CD4-positive, alpha-beta memory T cell (primary cell): ENCODE data around the gene RABGAP1L. TPM values are rescaled to one million over a fixed set of nuclear protein-coding genes. Genes with fewer than 3 reads are reported as not detected.

ENCODE experiments used
- CTCF ChIA-PET: fragments of 350-600 bp; sonication (Branson Sonifier 250); formaldehyde crosslinking; loops from one replicate; lab custom pipeline; 2021; ENCODE audit warnings: inconsistent platforms; ENCODE audit not compliant: partially characterized antibody; lab: Charles Lee
- POLR2A ChIA-PET: fragments of 350-600 bp; sonication (Branson Sonifier 250); formaldehyde crosslinking; loops from one replicate; lab custom pipeline; 2021; ENCODE audit not compliant: partially characterized antibody; lab: Charles Lee
- DNase-seq, 5 donors: peaks; one replicate each; pipeline versions ENCODE4 v3.0.0 to v3.0.0-alpha.2; 2020 to 2022; ENCODE audit warnings: mixed read lengths in 1 of 5
- H3K27ac ChIP-seq: one replicate; pipeline ENCODE4 v1.7.0; 2013; ENCODE audit warnings: low read depth, low read length
- H3K27me3 ChIP-seq: 2 replicates; pipeline ENCODE4 v1.7.0; 2013; ENCODE audit warnings: mild to moderate bottlenecking, low read length, moderate library complexity; ENCODE audit not compliant: insufficient read depth
- H3K36me3 ChIP-seq: 2 replicates; pipeline ENCODE4 v1.7.0; 2013; ENCODE audit warnings: mild to moderate bottlenecking, low read length, moderate library complexity; ENCODE audit not compliant: insufficient read depth
- H3K4me1 ChIP-seq: 2 replicates; pipeline ENCODE4 v1.7.0; 2013; ENCODE audit warnings: mild to moderate bottlenecking, low read length, moderate library complexity; ENCODE audit not compliant: insufficient read depth
- H3K4me3 ChIP-seq, 2 donors: one replicate each; pipeline ENCODE4 v1.7.0; 2013; ENCODE audit warnings: low read length in 2 of 2, mild to moderate bottlenecking in 1 of 2
- H3K9me3 ChIP-seq, 2 donors: one replicate each; pipeline ENCODE4 v1.7.0; 2013; ENCODE audit warnings: low read length in 2 of 2, control low read depth in 1 of 2; ENCODE audit not compliant: control insufficient read depth in 1 of 2
- H3K27ac Mint-ChIP-seq, 7 donors: one replicate each; pipeline ENCODE4 v1.8.0; 2020 to 2021; ENCODE audit warnings: mixed read lengths in 7 of 7, mild to moderate bottlenecking in 6 of 7, inconsistent platforms in 3 of 7, moderate library complexity in 3 of 7
- H3K27me3 Mint-ChIP-seq, 2 donors: one replicate each; pipeline ENCODE4 v1.8.0; 2020 to 2021; ENCODE audit warnings: mixed read lengths in 2 of 2
- H3K36me3 Mint-ChIP-seq, 2 donors: one replicate each; pipeline ENCODE4 v1.8.0; 2020 to 2021; ENCODE audit warnings: mixed read lengths in 2 of 2, inconsistent platforms in 1 of 2, mild to moderate bottlenecking in 1 of 2
- H3K4me1 Mint-ChIP-seq, 4 donors: one replicate each; pipeline ENCODE4 v1.8.0; 2020 to 2021; ENCODE audit warnings: mixed read lengths in 4 of 4, mild to moderate bottlenecking in 1 of 4
- H3K4me3 Mint-ChIP-seq, 8 donors: one replicate each; pipeline ENCODE4 v1.8.0; 2020 to 2021; ENCODE audit warnings: mixed read lengths in 8 of 8, mild to moderate bottlenecking in 7 of 8, moderate library complexity in 6 of 8, inconsistent platforms in 3 of 8
- H3K9me3 Mint-ChIP-seq, 8 donors: one replicate each; pipeline ENCODE4 v1.8.0; 2020 to 2021; ENCODE audit warnings: mixed read lengths in 8 of 8, mild to moderate bottlenecking in 5 of 8, inconsistent platforms in 3 of 8, moderate library complexity in 1 of 8
- intact Hi-C: fragments of 100-400 bp; cut with micrococcal nuclease; formaldehyde crosslinking; loops from one replicate; pipeline ENCODE4 v1.15.1; 2023
- polyA plus RNA-seq, 2 donors: library from polyadenylated mRNA; unstranded; fragments of 300-500 nt; fragmentation: Illumina TruSeq; gene quantifications; one replicate each; pipeline ENCODE4 v1.2.3, GENCODE V29; 2021
- total RNA-seq, 2 experiments: library from RNA; stranded (reverse); gene quantifications; one replicate each; pipeline ENCODE4 v1.2.3, GENCODE V29; 2021

RABGAP1L gene
- total and polyA plus RNA-seq, 4 experiments from 2014 or later, result 75.7 to 114 (median 96.8) TPM

DNA sequence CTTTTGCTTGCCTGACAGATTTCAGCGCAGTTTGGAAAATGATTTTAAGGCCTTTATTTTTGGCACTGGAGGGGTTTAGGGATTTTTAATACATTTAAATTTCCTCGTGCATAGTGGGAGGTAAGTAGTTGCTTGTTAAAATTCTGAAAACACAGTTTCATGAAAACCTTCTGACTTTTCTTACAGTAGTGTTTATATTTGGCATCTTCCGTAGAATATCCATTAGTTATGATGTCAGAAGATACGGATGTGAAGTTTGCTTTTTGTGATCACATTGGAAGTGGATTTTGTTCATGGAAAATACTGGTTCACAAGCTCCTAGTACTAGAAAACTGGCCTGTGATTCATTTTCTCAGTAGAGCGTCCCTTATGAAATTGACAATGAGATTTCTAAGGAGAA, 1.3 kb downstream of the RABGAP1L start:
- Mint-ChIP-seq H3K4me1 (peaks cover 45 to 76% (median 61%) of the 10 kb centered on the region in 4 donors), H3K27me3 (no peaks in the 10 kb centered on the region), H3K36me3 (peaks cover 4 to 10% of the 10 kb centered on the region in 2 donors), H3K9me3 (no peaks in the 10 kb centered on the region), H3K4me3 (peak overlapping the region; percentile 94 to 99 (median 97)), H3K27ac (peak overlapping the region; percentile 30 to 94 (median 91))
- Histone ChIP-seq H3K27ac (peak overlapping the region; percentile 92), H3K27me3 (no peaks in the 10 kb centered on the region), H3K4me1 (peaks cover 59% of the 10 kb centered on the region), H3K9me3 (no peaks in the 10 kb centered on the region), H3K4me3 (peak overlapping the region; percentile 80 to 95), H3K36me3 (no peaks in the 10 kb centered on the region)
- ChIA-PET CTCF (no interaction called here), POLR2A (interaction anchor here (1.0 to 2.3 kb wide), 5 partner anchors 9 to 138 kb away, joined by 3 to 10 read pairs (median 5); partner anchors contain the start of gene RC3H1)
- intact Hi-C loops, result no loop called here
- DNase-seq, result no peak

DNA sequence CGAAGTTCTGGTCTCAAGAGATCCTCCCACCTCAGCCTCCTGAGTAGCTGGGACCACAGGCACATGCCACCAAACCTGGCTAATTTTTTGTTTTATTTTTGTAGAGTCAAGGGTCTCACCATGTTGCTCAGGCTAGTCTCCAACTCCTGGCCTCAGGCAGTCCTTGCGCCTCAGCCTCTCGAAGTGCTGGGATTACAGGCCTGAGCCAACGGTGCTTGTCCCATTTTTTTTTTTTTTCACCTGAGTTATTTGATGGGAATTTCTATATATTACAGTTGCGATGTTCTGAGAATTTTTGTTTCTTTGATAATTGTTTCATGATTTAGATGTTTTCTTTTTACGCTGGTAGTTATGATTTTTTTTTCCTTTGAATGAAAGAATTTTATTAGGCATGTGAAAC, 2.5 kb downstream of the RABGAP1L start:
- peaks cover 56 to 82% (median 69%) of the 10 kb centered on the region in 4 donors for H3K4me1 Mint-ChIP-seq
- no peaks in the 10 kb centered on the region for H3K36me3 ChIP-seq
- DNase-seq, result no peak
- CTCF ChIA-PET, result no interaction called here
- H3K36me3 Mint-ChIP-seq, result peaks cover 5 to 10% of the 10 kb centered on the region in 2 donors
- H3K27ac Mint-ChIP-seq, result peak overlapping the region in 2 of 7 donors; percentile 61 to 70
- peaks cover 69% of the 10 kb centered on the region for H3K4me1 ChIP-seq
- intact Hi-C loops, result no loop called here
- H3K27ac ChIP-seq, result no peak overlapping the region
- H3K4me3 ChIP-seq, result no peak overlapping the region
- H3K9me3 ChIP-seq, result no peaks in the 10 kb centered on the region
- POLR2A ChIA-PET, result interaction anchor here (0.7 to 2.3 kb wide), 4 partner anchors 12 to 648 kb away, joined by 4 to 10 read pairs (median 4); partner anchors contain the start of gene RC3H1
- H3K27me3 Mint-ChIP-seq, result no peaks in the 10 kb centered on the region
- H3K9me3 Mint-ChIP-seq, result no peaks in the 10 kb centered on the region
- no peaks in the 10 kb centered on the region for H3K27me3 ChIP-seq
- peak overlapping the region in 7 of 8 donors; percentile 22 to 74 (median 63) for H3K4me3 Mint-ChIP-seq

DNA sequence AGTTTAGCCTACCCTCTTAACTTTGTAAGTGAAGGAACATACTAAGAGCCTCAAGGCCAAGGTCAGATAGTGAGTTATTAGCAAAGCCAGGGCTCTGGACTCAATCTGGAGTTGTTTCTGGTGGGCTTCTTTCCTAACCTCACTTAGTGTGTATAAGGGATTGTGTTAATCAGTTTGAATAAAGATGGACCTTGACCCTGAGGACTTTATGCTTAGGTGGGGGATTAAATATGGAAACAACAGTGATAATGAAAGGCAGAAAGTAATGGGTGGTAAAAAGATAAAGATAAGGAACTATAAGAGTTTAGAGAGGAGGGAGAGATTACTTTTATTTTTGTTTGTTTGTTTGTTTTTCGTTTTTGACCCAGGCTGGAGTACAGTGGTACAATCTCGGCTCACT, 5.5 kb downstream of the RABGAP1L start:
- Histone ChIP-seq H3K4me1 (peaks cover 61% of the 10 kb centered on the region), H3K27ac (no peak overlapping the region), H3K9me3 (no peaks in the 10 kb centered on the region), H3K27me3 (no peaks in the 10 kb centered on the region), H3K4me3 (no peak overlapping the region), H3K36me3 (no peaks in the 10 kb centered on the region)
- peak overlapping the region in 2 of 8 donors; percentile 13 to 34 for H3K4me3 Mint-ChIP-seq
- H3K27ac Mint-ChIP-seq, result peak overlapping the region in 5 of 7 donors; percentile 6 to 55 (median 35)
- H3K27me3 Mint-ChIP-seq, result no peaks in the 10 kb centered on the region
- peaks cover 6 to 12% of the 10 kb centered on the region in 2 donors for H3K36me3 Mint-ChIP-seq
- ChIA-PET POLR2A (no interaction called here), CTCF (interaction anchor here (0.6 to 2.6 kb wide), 2 partner anchors 40 to 58 kb away, joined by 3 to 7 read pairs; no protein-coding TSS in a partner anchor)
- intact Hi-C loops, result no loop called here
- DNase-seq, result no peak
- peaks cover 53 to 80% (median 66%) of the 10 kb centered on the region in 4 donors for H3K4me1 Mint-ChIP-seq
- H3K9me3 Mint-ChIP-seq, result no peaks in the 10 kb centered on the region

DNA sequence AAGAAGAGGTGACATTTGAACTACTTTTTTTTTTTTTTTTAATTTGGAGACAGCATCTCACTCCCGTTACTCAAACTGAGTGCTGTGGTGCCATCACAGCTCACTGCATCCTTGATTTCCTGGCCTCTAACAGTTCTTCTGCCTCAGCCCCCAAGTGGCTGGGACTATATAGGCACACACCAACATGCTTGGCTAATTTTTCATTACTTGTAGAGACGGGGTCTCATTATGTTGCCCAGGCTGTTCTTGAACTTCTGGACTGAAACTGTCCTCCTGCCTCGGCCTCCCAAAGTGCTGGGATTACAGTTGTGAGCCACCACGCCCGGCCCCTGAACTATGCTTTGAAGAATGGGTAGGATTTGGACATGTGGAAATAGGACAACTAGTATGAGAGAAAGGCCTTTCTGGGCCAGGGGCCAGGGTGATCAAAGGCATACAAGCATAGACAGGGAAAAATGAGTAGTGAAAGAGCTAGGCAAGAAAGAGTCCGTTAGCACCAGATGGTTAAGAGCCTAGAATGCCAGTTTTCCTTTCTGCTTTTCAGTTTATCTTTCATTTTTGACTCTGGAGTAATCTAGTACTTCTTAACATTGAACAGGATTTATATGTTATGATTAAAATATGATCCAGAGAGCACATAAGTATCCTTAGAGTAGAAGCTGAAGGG, 6.3 kb downstream of the RABGAP1L start:
- POLR2A ChIA-PET, result no interaction called here
- no peaks in the 10 kb centered on the region for H3K9me3 Mint-ChIP-seq
- Histone ChIP-seq H3K27me3 (no peaks in the 10 kb centered on the region), H3K4me3 (no peak overlapping the region), H3K9me3 (no peaks in the 10 kb centered on the region), H3K4me1 (peaks cover 56% of the 10 kb centered on the region), H3K27ac (peak overlapping the region; percentile 20), H3K36me3 (no peaks in the 10 kb centered on the region)
- H3K27me3 Mint-ChIP-seq, result no peaks in the 10 kb centered on the region
- peaks cover 2 to 12% of the 10 kb centered on the region in 2 donors for H3K36me3 Mint-ChIP-seq
- no peak for DNase-seq
- peak overlapping the region in 6 of 7 donors; percentile 14 to 79 (median 66) for H3K27ac Mint-ChIP-seq
- intact Hi-C loops, result no loop called here
- CTCF ChIA-PET, result interaction anchor here (2.6 kb wide), 1 partner anchor 39 kb away, joined by 7 read pairs; no protein-coding TSS in a partner anchor
- peak overlapping the region in 5 of 8 donors; percentile 2 to 45 (median 16) for H3K4me3 Mint-ChIP-seq
- peaks cover 52 to 80% (median 64%) of the 10 kb centered on the region in 4 donors for H3K4me1 Mint-ChIP-seq

DNA sequence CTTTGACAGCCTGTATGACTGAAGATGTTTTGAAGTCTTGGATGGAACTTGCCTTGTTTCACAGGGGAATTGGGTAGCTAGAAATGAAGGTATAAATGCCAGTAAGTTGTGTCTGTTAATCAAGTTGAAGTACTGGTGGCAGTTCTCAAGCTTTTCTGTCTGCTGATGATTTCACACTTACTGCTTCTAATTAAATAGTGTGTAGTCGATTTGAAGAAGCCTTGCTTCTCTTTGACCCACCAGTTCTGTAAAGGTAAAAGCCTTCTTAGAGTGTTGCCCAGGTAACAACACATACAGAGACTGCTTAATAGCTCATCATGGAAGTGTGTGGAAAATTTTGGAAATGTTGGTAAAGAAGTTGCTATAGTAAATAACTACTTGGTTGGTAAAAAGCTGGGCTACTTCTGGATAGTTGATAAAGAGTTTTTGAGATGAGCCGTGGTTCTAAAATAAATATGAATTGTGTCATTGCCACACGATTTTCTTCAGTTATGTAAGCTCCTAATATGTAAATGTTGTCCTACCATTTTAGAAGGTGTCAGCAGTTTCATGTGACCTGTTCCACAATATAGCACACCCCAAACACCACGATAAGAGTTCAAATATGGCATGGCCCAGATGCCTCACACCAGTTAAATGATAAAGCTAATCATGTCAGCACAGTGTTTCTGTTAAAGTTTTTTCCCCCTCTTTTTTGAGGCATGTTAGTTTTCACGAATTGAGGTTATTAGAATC, 7.4 kb downstream of the RABGAP1L start:
- Mint-ChIP-seq H3K9me3 (no peaks in the 10 kb centered on the region), H3K36me3 (peaks cover 2 to 12% of the 10 kb centered on the region in 2 donors), H3K27ac (peak overlapping the region in 6 of 7 donors; percentile 7 to 79 (median 20)), H3K4me3 (peak overlapping the region in 5 of 8 donors; percentile 1 to 29 (median 8)), H3K27me3 (no peaks in the 10 kb centered on the region), H3K4me1 (peaks cover 43 to 70% (median 59%) of the 10 kb centered on the region in 4 donors)
- no peaks in the 10 kb centered on the region for H3K36me3 ChIP-seq
- CTCF ChIA-PET, result interaction anchor here (0.9 to 1.2 kb wide), 2 partner anchors 14 to 44 kb away, joined by 3 read pairs; no protein-coding TSS in a partner anchor
- H3K9me3 ChIP-seq, result no peaks in the 10 kb centered on the region
- POLR2A ChIA-PET, result no interaction called here
- peaks cover 47% of the 10 kb centered on the region for H3K4me1 ChIP-seq
- no peak overlapping the region for H3K4me3 ChIP-seq
- H3K27ac ChIP-seq, result no peak overlapping the region
- no peak for DNase-seq
- intact Hi-C loops, result no loop called here
- no peaks in the 10 kb centered on the region for H3K27me3 ChIP-seq

DNA sequence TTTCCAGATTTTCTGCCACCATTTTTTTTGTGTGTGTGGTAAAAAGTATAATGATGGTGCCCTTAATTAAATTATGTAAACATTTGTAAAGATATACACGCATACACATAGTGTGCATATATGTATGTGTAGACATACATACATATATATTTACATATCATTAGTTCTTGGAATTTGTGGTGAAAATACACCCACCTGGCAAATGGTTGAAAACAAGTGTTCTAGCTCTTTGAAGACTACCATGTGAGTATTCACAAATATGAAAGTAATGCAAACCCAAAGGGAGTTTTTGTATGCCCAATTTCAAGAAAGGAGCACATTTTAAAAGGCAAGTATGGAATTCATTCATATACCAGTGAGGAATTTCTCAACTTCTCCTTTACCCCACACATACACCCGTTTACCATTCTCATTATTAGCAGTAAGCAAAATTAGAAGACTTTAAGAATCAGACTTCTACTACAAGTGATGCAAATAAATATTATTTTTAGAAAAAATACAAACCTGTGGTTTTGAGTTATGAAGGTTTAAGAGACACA, 8.0 kb downstream of the RABGAP1L start:
- intact Hi-C loops, result no loop called here
- POLR2A ChIA-PET, result no interaction called here
- no peak for DNase-seq
- Histone ChIP-seq H3K27ac (no peak overlapping the region), H3K4me3 (no peak overlapping the region), H3K27me3 (no peaks in the 10 kb centered on the region), H3K36me3 (no peaks in the 10 kb centered on the region), H3K4me1 (peaks cover 41% of the 10 kb centered on the region), H3K9me3 (no peaks in the 10 kb centered on the region)
- Mint-ChIP-seq H3K27ac (no peak overlapping the region), H3K4me3 (no peak overlapping the region), H3K4me1 (peaks cover 44 to 70% (median 60%) of the 10 kb centered on the region in 4 donors), H3K9me3 (no peaks in the 10 kb centered on the region), H3K36me3 (peaks cover 2 to 12% of the 10 kb centered on the region in 2 donors), H3K27me3 (no peaks in the 10 kb centered on the region)
- CTCF ChIA-PET, result interaction anchor here (0.9 to 1.2 kb wide), 2 partner anchors 14 to 44 kb away, joined by 3 read pairs; no protein-coding TSS in a partner anchor
